Parathyroid adenoma (tissue), 2 donors: ENCODE measurements around the gene LRRK1.

Experiments
- H2AFZ ChIP-seq: fragments of 300-600 bp; sonication (generic); one replicate; pipeline ENCODE4 v1.7.0; 2017; ENCODE audit warnings: antibody characterized with exemption, mild to moderate bottlenecking
- H3K27ac ChIP-seq: fragments of 300-600 bp; sonication (generic); one replicate; pipeline ENCODE4 v1.7.0; 2017
- H3K27me3 ChIP-seq: fragments of 300-600 bp; sonication (generic); one replicate; pipeline ENCODE4 v1.7.0; 2017; ENCODE audit warnings: low read length; ENCODE audit not compliant: control insufficient read depth, insufficient read depth
- H3K36me3 ChIP-seq: fragments of 300-600 bp; sonication (generic); one replicate; pipeline ENCODE4 v1.7.0; 2017; ENCODE audit warnings: low read length; ENCODE audit not compliant: control insufficient read depth, insufficient read depth
- H3K4me1 ChIP-seq: fragments of 300-600 bp; sonication (generic); one replicate; pipeline ENCODE4 v1.7.0; 2017; ENCODE audit warnings: control low read depth
- H3K4me2 ChIP-seq: fragments of 300-600 bp; sonication (generic); one replicate; pipeline ENCODE4 v1.7.0; 2017; ENCODE audit warnings: low read length
- H3K4me3 ChIP-seq: fragments of 300-600 bp; sonication (generic); one replicate; pipeline ENCODE4 v1.7.0; 2017; ENCODE audit warnings: low read depth, low read length
- H3K79me2 ChIP-seq: fragments of 300-600 bp; sonication (generic); one replicate; pipeline ENCODE4 v1.7.0; 2017; ENCODE audit warnings: control low read depth
- H3K9ac ChIP-seq: fragments of 300-600 bp; sonication (generic); one replicate; pipeline ENCODE4 v1.7.0; 2017; ENCODE audit warnings: mild to moderate bottlenecking
- H3K9me3 ChIP-seq: fragments of 300-600 bp; sonication (generic); one replicate; pipeline ENCODE4 v1.7.0; 2017; ENCODE audit warnings: low read length; ENCODE audit not compliant: control insufficient read depth
- TF ChIP-seq, protein P1 (sequence below): fragments of 300-600 bp; sonication (generic); IDR thresholded peaks from one replicate; pipeline ENCODE4 v1.7.0; 2017; ENCODE audit warnings: antibody characterized with exemption, mild to moderate bottlenecking
- donor health status: primary hyperparathyroidism.

Gene LRRK1

DNA sequence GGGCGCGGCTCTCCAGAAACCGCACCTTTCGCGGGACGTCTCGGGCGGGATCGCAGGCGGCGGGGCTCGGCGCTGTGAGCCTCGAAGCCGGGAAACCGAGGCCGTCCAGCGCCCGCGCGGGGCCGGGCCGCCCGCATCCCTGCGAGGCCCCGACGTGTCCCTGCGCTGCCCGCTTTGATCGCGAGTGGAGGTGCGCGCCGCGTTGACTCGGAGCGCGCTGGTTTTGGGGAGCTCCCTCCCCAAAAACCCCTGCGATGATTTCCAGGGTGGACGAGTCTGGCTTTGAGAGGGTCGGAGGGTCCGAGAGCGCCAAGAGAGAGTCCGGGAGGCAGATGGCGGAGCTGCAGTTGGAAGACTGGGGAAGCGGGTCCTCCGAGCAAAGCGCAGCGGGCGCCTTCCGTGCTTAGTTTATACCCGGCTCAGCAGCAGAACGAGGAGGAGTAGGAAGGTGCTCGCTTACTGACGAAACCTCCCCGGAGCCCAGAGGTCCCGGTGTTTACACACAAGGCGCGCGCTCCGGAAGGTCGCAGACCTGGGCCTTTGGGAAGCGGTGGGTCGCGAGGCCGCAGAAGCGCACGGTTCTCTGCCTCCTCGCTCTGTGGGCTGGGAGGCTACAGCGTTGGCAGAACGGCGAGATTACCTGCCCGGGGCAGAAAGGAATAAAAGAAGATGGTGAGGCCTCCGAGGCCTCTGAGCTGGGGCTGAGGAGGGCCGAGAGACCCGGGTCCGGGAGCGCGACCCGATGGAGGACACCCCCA, 38.8 kb upstream of the LRRK1 start:
- Histone ChIP-seq H3K9ac (no peak overlapping the region), H2AFZ (peak overlapping the region; percentile 64), H3K4me1 (no peaks in the 10 kb centered on the region), H3K27me3 (no peaks in the 10 kb centered on the region), H3K4me2 (peak overlapping the region; percentile 58), H3K4me3 (no peak overlapping the region), H3K27ac (no peak overlapping the region), H3K36me3 (no peaks in the 10 kb centered on the region), H3K79me2 (no peaks in the 10 kb centered on the region), H3K9me3 (no peaks in the 10 kb centered on the region)
- TF ChIP-seq, protein P1, sequence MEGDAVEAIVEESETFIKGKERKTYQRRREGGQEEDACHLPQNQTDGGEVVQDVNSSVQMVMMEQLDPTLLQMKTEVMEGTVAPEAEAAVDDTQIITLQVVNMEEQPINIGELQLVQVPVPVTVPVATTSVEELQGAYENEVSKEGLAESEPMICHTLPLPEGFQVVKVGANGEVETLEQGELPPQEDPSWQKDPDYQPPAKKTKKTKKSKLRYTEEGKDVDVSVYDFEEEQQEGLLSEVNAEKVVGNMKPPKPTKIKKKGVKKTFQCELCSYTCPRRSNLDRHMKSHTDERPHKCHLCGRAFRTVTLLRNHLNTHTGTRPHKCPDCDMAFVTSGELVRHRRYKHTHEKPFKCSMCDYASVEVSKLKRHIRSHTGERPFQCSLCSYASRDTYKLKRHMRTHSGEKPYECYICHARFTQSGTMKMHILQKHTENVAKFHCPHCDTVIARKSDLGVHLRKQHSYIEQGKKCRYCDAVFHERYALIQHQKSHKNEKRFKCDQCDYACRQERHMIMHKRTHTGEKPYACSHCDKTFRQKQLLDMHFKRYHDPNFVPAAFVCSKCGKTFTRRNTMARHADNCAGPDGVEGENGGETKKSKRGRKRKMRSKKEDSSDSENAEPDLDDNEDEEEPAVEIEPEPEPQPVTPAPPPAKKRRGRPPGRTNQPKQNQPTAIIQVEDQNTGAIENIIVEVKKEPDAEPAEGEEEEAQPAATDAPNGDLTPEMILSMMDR = no peak

DNA sequence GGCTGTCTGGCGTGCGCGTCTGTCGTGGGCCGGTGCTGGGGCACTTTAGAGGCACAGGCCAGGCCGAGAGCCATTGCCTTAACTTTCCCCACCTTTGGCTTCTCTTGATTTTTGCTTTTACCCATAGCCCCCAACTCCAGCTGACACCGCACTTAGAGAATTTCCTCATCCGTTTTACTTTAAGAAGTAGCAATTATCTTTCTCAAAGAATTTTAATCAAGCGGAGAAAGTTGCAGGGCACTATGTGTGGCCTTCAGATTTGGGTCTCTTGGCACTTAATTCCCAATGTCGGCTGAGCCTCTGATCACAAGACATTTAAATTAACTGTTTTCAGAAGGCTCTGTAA, 38.3 kb upstream of the LRRK1 start:
- H3K36me3 ChIP-seq = no peaks in the 10 kb centered on the region
- TF ChIP-seq, protein P1 = no peak
- H3K4me2 ChIP-seq = no peak overlapping the region
- H3K9ac ChIP-seq = no peak overlapping the region
- no peaks in the 10 kb centered on the region for H3K4me1 ChIP-seq
- H2AFZ ChIP-seq = no peak overlapping the region
- H3K9me3 ChIP-seq = no peaks in the 10 kb centered on the region
- no peaks in the 10 kb centered on the region for H3K27me3 ChIP-seq
- no peak overlapping the region for H3K4me3 ChIP-seq
- no peaks in the 10 kb centered on the region for H3K79me2 ChIP-seq
- H3K27ac ChIP-seq = no peak overlapping the region

DNA sequence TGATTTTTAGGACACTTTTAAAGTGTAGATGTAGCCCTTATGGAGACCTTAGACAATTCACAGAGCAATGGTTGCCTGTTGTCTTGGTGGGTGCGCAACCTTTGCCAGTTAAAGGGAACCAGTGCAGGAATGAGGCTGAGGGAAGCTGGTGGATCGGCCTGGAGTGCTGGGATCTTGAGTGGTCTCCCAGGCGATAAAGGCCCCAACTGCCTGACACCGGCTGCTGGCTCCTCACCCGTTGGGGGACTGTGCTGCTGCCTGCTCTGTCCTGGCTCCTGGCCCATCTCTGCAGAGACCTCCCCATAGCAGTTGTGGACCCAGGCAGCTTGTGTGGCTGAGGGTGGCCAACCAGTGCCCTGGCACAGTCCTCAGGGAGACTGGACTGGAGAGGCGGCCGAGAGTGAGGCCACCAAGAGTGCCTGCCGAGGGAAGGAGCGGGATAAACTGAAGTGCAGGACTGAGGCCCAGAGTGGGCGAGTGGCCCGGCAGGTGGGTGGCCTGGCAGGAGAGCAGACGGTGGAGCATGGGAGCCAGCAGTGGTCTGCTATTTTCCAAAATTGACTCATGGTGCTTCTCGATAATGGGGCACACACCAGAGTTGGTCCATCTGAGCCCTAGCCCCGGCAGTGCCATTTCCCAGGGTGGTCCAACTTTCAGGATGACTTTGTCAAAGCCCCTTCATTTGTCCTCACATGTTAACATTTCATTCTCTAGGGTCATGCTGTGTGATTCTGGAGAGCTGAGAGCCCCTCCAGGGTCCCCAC, 37.4 kb upstream of the LRRK1 start:
- H3K4me3 ChIP-seq = no peak overlapping the region
- H3K27me3 ChIP-seq = no peaks in the 10 kb centered on the region
- H3K9me3 ChIP-seq = no peaks in the 10 kb centered on the region
- no peaks in the 10 kb centered on the region for H3K36me3 ChIP-seq
- H3K4me2 ChIP-seq = no peak overlapping the region
- TF ChIP-seq, protein P1 = no peak
- H3K27ac ChIP-seq = no peak overlapping the region
- no peaks in the 10 kb centered on the region for H3K79me2 ChIP-seq
- H3K4me1 ChIP-seq = no peaks in the 10 kb centered on the region
- H3K9ac ChIP-seq = no peak overlapping the region
- no peak overlapping the region for H2AFZ ChIP-seq

DNA sequence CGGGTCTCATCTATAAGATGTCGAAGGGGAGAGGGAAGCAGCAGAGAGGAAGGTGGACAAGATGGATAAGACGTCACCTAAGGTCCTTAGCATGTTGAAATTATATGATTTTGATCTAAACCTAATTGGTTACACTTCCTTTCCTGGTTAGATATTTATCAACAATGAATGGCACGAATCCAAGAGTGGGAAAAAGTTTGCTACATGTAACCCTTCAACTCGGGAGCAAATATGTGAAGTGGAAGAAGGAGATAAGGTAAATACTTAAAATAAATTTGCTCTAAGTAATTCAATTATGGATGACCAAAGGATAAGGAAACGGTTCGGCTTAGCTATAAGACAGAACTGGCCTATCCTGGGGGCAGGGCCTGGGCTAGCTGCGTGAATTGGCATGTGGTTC, 34.0 kb upstream of the LRRK1 start:
- Histone ChIP-seq H3K9me3 (no peaks in the 10 kb centered on the region), H3K27me3 (no peaks in the 10 kb centered on the region), H2AFZ (no peak overlapping the region), H3K4me2 (no peak overlapping the region), H3K9ac (no peak overlapping the region), H3K4me3 (no peak overlapping the region), H3K27ac (no peak overlapping the region), H3K4me1 (no peaks in the 10 kb centered on the region), H3K79me2 (no peaks in the 10 kb centered on the region), H3K36me3 (no peaks in the 10 kb centered on the region)
- TF ChIP-seq, protein P1 = no peak
